Measurements from ENCODE around the gene ERAL1.
"Not testable (repeated sequence)": the region's sequence is repeated elsewhere in the genome, so short reads cannot be mapped to it uniquely, and the experiment has no call there.

Gene ERAL1

DNA sequence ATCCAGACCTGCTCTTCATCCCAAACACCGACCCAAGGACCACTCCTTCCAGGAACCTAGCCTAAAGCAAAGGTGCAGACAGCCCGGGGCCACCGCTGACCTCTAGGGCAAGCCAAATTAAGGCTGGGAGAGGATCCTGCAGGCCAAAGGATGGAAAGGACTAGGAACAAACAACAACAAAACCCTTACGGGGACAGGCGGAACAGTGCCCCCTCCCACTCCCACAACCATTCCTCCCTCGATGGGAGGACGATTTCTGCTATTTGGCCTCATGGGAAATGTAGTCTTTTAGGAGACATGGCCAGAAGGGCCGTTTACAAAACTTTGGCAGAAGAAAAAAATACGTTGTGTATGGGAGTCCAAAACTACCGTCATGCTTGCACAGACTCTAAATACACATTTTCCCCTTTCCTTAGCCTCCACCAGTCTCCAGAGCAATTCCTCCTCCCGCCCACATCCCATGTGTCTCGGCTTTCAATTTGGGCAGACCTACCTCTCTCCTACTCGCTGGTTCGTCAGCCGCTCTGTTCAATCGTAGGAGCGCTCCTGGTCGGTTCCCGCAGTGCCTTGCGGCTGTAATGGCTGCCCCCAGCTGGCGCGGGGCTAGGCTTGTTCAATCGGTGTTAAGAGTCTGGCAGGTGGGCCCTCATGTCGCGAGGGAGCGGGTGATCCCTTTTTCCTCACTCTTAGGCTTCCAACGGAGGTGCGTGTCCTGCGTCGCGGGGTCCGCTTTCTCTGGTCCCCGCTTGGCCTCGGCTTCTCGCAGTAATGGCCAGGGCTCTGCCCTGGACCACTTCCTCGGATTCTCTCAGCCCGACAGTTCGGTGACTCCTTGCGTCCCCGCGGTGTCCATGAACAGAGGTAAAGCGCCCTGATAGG is at the start of gene ERAL1:
ERAL1 (plus strand) TSS at position 560 of the 879 bp plus-strand sequence; CDS start at position 579, 19 bp downstream.
- DNase-seq (peak; percentile 81), ATAC-seq (replicated peaks) (peak; percentile 98 to 99)
- peaks cover 30 to 31% of the 10 kb centered on the region in 2 donors for H3K36me3 Mint-ChIP-seq
- no peaks in the 10 kb centered on the region for H3K27me3 Mint-ChIP-seq
- H3K9me3 Mint-ChIP-seq = no peaks in the 10 kb centered on the region
- peaks cover 19 to 38% of the 10 kb centered on the region in 2 donors for H3K4me1 Mint-ChIP-seq
- peak within 1 kb of the TSS; percentile 83 for H3K27ac Mint-ChIP-seq
- peak within 1 kb of the TSS; percentile 89 to 91 for H3K4me3 Mint-ChIP-seq

DNA sequence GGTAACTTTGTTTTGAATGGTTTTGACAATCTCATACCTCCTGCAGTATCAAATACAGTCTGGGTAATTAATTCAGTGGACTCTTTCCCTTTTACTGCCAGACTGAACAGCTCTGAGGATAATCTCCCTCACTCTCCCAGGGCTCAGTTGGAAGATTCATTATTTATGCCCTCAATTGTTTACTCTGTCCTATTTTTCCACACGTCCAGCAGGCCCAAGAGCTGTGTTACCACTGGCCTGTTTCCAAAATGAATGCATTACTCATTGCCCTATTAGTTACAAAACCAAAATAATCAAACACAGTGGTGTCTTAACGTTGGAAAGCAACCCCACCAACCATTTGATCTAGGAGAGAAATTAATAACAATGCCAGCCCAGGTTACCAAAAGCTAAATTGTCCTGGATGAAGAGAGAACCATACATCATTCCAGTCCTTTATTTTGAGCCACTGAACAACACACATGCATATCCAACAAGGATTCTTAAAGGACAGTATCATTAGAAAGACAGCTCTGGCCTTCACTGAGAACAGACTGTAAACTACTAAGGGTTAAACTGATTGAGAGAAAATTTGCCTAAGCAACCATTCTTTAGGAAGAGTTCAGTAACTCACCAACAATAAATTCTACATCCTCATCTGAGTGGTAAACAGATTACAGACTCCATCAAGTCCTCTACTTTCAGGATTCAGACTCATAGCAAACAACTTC is 46.7 kb upstream of the ERAL1 start:
- Mint-ChIP-seq H3K4me1 (peaks cover 18 to 40% of the 10 kb centered on the region in 2 donors), H3K27me3 (no peaks in the 10 kb centered on the region), H3K4me3 (no peak overlapping the region), H3K9me3 (no peaks in the 10 kb centered on the region), H3K27ac (no peak overlapping the region), H3K36me3 (peaks cover 10 to 18% of the 10 kb centered on the region in 2 donors)
- DNase-seq (no peak), ATAC-seq (replicated peaks) (no peak)

- ATAC-seq (replicated peaks) = peak in 1 of 2 donors; percentile 26
- H3K36me3 Mint-ChIP-seq = peaks cover 7 to 10% of the 10 kb centered on the region in 2 donors
- H3K4me3 Mint-ChIP-seq = peak overlapping the region; percentile 25 to 52
- H3K4me1 Mint-ChIP-seq = peaks cover 19 to 37% of the 10 kb centered on the region in 2 donors
- H3K9me3 Mint-ChIP-seq = no peaks in the 10 kb centered on the region
- H3K27me3 Mint-ChIP-seq = no peaks in the 10 kb centered on the region
- no peak overlapping the region for H3K27ac Mint-ChIP-seq
- no peak for DNase-seq
Measured at GRCh38 chr17:28810437-28810836, 44.4 kb upstream of the ERAL1 start.

DNA sequence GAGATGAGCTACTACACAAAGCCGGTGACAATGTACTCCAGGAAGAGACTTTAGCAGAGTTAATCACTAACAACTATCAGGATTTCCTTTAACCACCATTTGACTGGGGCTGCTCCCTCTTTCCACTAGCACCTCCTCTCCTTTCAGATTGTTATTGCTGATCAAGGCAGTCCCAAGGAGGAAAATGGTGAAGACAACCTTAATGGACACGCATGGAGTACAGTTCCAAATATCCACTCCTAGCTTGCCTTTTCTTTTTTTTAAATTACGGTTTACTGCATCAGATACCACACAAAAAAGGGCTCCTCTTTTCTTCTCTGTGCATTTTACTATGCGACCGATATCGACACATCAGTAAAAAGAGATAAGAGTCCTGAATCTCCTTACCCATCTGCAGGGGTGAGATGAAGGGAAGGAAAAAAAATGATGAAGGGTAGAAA is 43.1 kb upstream of the ERAL1 start:
- no peak for ATAC-seq (replicated peaks)
- Mint-ChIP-seq H3K4me3 (peak overlapping the region; percentile 88 to 91), H3K27me3 (no peaks in the 10 kb centered on the region), H3K4me1 (peaks cover 19 to 41% of the 10 kb centered on the region in 2 donors), H3K27ac (peak overlapping the region; percentile 76), H3K9me3 (no peaks in the 10 kb centered on the region), H3K36me3 (peaks cover 0 to 4% of the 10 kb centered on the region in 2 donors)
- DNase-seq = no peak

GRCh38 chr17:28812091-28812747 is 42.6 kb upstream of the ERAL1 start:
- Mint-ChIP-seq H3K4me1 (peaks cover 19 to 43% of the 10 kb centered on the region in 2 donors), H3K9me3 (no peaks in the 10 kb centered on the region), H3K4me3 (peak overlapping the region; percentile 88 to 91), H3K27ac (peak overlapping the region; percentile 94), H3K36me3 (peaks cover 0 to 4% of the 10 kb centered on the region in 2 donors), H3K27me3 (no peaks in the 10 kb centered on the region)
- peak; percentile 93 for DNase-seq
- ATAC-seq (replicated peaks) = peak; percentile 99 to 100

GRCh38 chr17:28812748-28813377 is 42.0 kb upstream of the ERAL1 start:
- peak overlapping the region; percentile 94 for H3K27ac Mint-ChIP-seq
- H3K9me3 Mint-ChIP-seq = no peaks in the 10 kb centered on the region
- DNase-seq (no peak), ATAC-seq (replicated peaks) (peak; percentile 56 to 59)
- H3K36me3 Mint-ChIP-seq = peaks cover 0 to 3% of the 10 kb centered on the region in 2 donors
- H3K4me3 Mint-ChIP-seq = peak overlapping the region; percentile 88 to 91
- peaks cover 19 to 41% of the 10 kb centered on the region in 2 donors for H3K4me1 Mint-ChIP-seq
- H3K27me3 Mint-ChIP-seq = no peaks in the 10 kb centered on the region

DNA sequence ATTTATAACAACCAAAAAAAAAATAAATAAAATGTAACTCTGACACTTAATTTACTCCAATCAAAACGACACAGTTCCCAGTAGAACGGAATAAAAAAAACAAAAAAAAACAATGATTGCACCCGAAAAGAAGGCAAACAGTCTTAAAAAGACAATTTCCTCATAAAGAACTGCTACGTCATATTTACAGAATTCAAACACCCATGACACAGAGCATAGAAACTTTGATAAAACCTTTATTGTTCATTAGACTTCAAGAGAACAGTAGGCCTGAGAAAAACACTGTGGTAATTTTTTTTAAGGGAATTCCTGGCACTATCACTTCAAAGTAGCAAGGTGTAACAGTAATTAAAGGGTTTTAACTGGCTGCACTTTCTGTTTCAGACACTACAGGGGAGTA is 38.3 kb upstream of the ERAL1 start:
- peaks cover 2 to 9% of the 10 kb centered on the region in 2 donors for H3K4me1 Mint-ChIP-seq
- H3K27ac Mint-ChIP-seq = peak overlapping the region; percentile 14
- ATAC-seq (replicated peaks) (no peak), DNase-seq (no peak)
- no peak overlapping the region for H3K4me3 Mint-ChIP-seq
- no peaks in the 10 kb centered on the region for H3K9me3 Mint-ChIP-seq
- peaks cover 0 to 3% of the 10 kb centered on the region in 2 donors for H3K36me3 Mint-ChIP-seq
- H3K27me3 Mint-ChIP-seq = no peaks in the 10 kb centered on the region

DNA sequence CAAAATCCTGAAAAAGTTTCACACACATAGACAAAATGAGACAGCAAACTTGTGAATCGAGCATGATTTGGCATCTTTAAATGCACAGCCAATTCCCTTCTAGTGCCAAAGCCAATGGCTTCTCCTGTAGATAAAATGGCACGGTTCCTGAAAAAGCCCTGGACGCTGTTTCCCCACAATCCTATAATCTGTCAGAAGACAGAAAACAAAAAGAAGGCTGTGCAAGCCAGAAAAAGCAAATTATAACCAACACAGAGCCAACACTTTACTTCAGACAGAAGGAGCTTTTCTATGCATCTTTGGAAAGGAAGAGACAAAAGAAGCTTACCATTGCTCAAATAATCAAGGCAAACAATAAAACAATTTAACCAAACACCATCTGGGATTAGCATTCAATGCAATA is 36.0 kb upstream of the ERAL1 start:
- DNase-seq = no peak
- Mint-ChIP-seq H3K27ac (no peak overlapping the region), H3K4me3 (no peak overlapping the region)

GRCh38 chr17:28819582-28819981 is 35.2 kb upstream of the ERAL1 start:
- Mint-ChIP-seq H3K27ac (no peak overlapping the region), H3K4me3 (no peak overlapping the region)

More for the DNA sequence above, 36.0 kb upstream of the ERAL1 start:
- H3K36me3 Mint-ChIP-seq = peaks cover 0 to 3% of the 10 kb centered on the region in 2 donors
- peaks cover 0 to 6% of the 10 kb centered on the region in 2 donors for H3K4me1 Mint-ChIP-seq
- H3K9me3 Mint-ChIP-seq = no peaks in the 10 kb centered on the region
- no peaks in the 10 kb centered on the region for H3K27me3 Mint-ChIP-seq
- no peak for ATAC-seq (replicated peaks)

DNA sequence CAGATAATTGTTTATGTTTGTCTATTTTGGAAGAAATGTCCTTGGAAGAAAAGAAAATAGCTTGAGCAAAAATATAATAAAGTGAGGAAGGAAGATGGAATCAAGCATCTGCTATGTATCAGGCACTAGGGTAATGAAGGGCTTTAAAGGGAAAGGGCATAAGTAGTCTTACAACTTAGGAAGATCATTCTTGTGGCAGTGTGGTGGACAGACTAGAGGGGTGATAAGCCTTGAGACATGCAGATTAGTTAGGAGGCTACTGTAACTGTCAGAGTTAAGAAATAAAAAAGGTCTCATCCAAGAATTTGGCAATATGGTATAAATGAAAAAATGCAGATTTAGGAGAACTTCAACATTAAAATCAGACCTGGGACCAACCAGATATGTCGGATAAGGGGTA is 27.1 kb upstream of the ERAL1 start:
- ATAC-seq (replicated peaks) = no peak
- no peaks in the 10 kb centered on the region for H3K27me3 Mint-ChIP-seq
- DNase-seq = no peak
- peaks cover 0 to 2% of the 10 kb centered on the region in 2 donors for H3K4me1 Mint-ChIP-seq
- no peaks in the 10 kb centered on the region for H3K9me3 Mint-ChIP-seq
- peaks cover 23 to 32% of the 10 kb centered on the region in 2 donors for H3K36me3 Mint-ChIP-seq
- H3K4me3 Mint-ChIP-seq = no peak overlapping the region
- H3K27ac Mint-ChIP-seq = no peak overlapping the region

More at GRCh38 chr17:28819582-28819981, 35.2 kb upstream of the ERAL1 start:
- peaks cover 3 to 5% of the 10 kb centered on the region in 2 donors for H3K36me3 Mint-ChIP-seq
- H3K4me1 Mint-ChIP-seq = peaks cover 0 to 6% of the 10 kb centered on the region in 2 donors
- ATAC-seq (replicated peaks) (no peak), DNase-seq (no peak)
- H3K9me3 Mint-ChIP-seq = no peaks in the 10 kb centered on the region
- H3K27me3 Mint-ChIP-seq = no peaks in the 10 kb centered on the region

DNA sequence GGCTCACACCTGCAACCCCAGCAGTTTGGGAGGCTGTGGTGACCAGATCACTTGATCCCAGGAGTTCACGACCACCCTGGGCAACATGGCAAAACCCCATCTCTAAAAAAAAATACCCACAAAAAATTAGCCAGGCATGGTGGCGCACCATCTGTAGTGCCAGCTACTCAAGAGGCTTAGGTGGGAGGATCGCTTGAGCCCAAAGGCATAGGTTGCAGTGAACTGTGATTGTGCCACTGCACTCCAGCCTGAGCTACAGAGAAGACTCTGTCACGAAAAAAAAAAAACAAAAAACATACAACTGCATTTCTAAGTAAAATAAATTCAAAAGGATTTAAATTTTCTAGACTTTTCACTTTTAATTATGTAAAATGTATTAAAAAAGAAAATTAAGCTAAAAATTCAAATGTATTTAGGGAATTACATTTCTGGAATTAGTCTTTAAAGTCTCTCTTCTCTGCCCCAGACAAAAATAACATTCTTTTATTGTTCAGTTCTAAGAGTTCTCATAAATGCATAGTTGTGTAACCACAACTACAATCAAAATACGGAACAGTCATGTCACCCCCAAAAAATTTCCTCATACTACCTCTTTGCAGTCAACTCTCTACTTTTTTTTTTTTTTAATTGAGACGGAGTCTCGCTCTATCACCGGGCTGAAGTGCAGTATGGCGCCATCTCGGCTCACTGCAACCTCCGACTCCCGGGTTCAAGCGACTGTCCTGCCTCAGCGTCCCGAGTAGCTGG is 26.3 kb upstream of the ERAL1 start:
- ATAC-seq (replicated peaks) (no peak), DNase-seq (no peak)
- H3K4me3 Mint-ChIP-seq = no peak overlapping the region
- no peak overlapping the region for H3K27ac Mint-ChIP-seq
- peaks cover 23 to 32% of the 10 kb centered on the region in 2 donors for H3K36me3 Mint-ChIP-seq
- H3K9me3 Mint-ChIP-seq = no peaks in the 10 kb centered on the region
- H3K4me1 Mint-ChIP-seq = peaks cover 0 to 2% of the 10 kb centered on the region in 2 donors
- no peaks in the 10 kb centered on the region for H3K27me3 Mint-ChIP-seq

- Mint-ChIP-seq H3K27me3 (no peaks in the 10 kb centered on the region), H3K27ac (peak overlapping the region; percentile 9), H3K4me1 (peaks cover 10 to 17% of the 10 kb centered on the region in 2 donors), H3K9me3 (no peaks in the 10 kb centered on the region), H3K36me3 (peaks cover 17 to 22% of the 10 kb centered on the region in 2 donors), H3K4me3 (no peak overlapping the region)
- DNase-seq (no peak), ATAC-seq (replicated peaks) (no peak)
Measured at GRCh38 chr17:28834420-28834819, 20.4 kb upstream of the ERAL1 start.

- Mint-ChIP-seq H3K27ac (peak overlapping the region; percentile 80), H3K4me1 (peaks cover 13 to 27% of the 10 kb centered on the region in 2 donors), H3K36me3 (peaks cover 12 to 16% of the 10 kb centered on the region in 2 donors)
- ATAC-seq (replicated peaks); H3K4me3 Mint-ChIP-seq; H3K9me3 Mint-ChIP-seq; H3K27me3 Mint-ChIP-seq; DNase-seq: not testable (repeated sequence)
Measured at GRCh38 chr17:28836541-28836940, 18.3 kb upstream of the ERAL1 start.
